Measurements from ENCODE around the gene CACNG3. TPM values are rescaled to one million over a fixed set of nuclear protein-coding genes. Genes with fewer than 3 reads are reported as not detected.

Gene CACNG3
- total RNA-seq, 1 donor from 2014 or later, result not detected

GRCh38 chr16:24360936-24361335 lies 104.8 kb downstream of the CACNG3 start:
- Mint-ChIP-seq H3K9me3 (ENCODE audit: unreplicated experiment) (no peaks in the 10 kb centered on the region), H3K36me3 (ENCODE audit: low read depth, unreplicated experiment) (no peaks in the 10 kb centered on the region), H3K4me1 (ENCODE audit: unreplicated experiment) (no peaks in the 10 kb centered on the region), H3K4me3 (ENCODE audit: unreplicated experiment) (no peak overlapping the region), H3K27me3 (ENCODE audit: unreplicated experiment) (no peaks in the 10 kb centered on the region), H3K27ac (ENCODE audit: unreplicated experiment) (no peak overlapping the region)
- TF ChIP-seq CTCF (IDR thresholded peaks at IDR 0.05; ENCODE audit: unreplicated experiment), result no peak
- no peak for DNase-seq (ENCODE audit: low spot score)

GRCh38 chr16:24364596-24364995 lies 108.5 kb downstream of the CACNG3 start:
- no peaks in the 10 kb centered on the region for H3K4me1 Mint-ChIP-seq (ENCODE audit: unreplicated experiment)
- no peaks in the 10 kb centered on the region for H3K27me3 Mint-ChIP-seq (ENCODE audit: unreplicated experiment)
- no peak overlapping the region for H3K27ac Mint-ChIP-seq (ENCODE audit: unreplicated experiment)
- TF ChIP-seq CTCF (IDR thresholded peaks at IDR 0.05; ENCODE audit: unreplicated experiment), result no peak
- no peaks in the 10 kb centered on the region for H3K9me3 Mint-ChIP-seq (ENCODE audit: unreplicated experiment)
- no peaks in the 10 kb centered on the region for H3K36me3 Mint-ChIP-seq (ENCODE audit: low read depth, unreplicated experiment)
- no peak overlapping the region for H3K4me3 Mint-ChIP-seq (ENCODE audit: unreplicated experiment)
- no peak for DNase-seq (ENCODE audit: low spot score)

- Mint-ChIP-seq H3K27ac (ENCODE audit: unreplicated experiment) (no peak overlapping the region), H3K4me3 (ENCODE audit: unreplicated experiment) (no peak overlapping the region), H3K36me3 (ENCODE audit: low read depth, unreplicated experiment) (no peaks in the 10 kb centered on the region), H3K27me3 (ENCODE audit: unreplicated experiment) (no peaks in the 10 kb centered on the region), H3K4me1 (ENCODE audit: unreplicated experiment) (no peaks in the 10 kb centered on the region), H3K9me3 (ENCODE audit: unreplicated experiment) (no peaks in the 10 kb centered on the region)
- no peak for TF ChIP-seq CTCF (IDR thresholded peaks at IDR 0.05; ENCODE audit: unreplicated experiment)
- DNase-seq (ENCODE audit: low spot score), result no peak
These were observed 111.1 kb downstream of the CACNG3 start for GRCh38 chr16:24367186-24367710.

- H3K36me3 Mint-ChIP-seq (ENCODE audit: low read depth, unreplicated experiment), result peaks cover 7% of the 10 kb centered on the region
- H3K27ac Mint-ChIP-seq (ENCODE audit: unreplicated experiment), result no peak overlapping the region
- H3K4me3 Mint-ChIP-seq (ENCODE audit: unreplicated experiment), result no peak overlapping the region
- no peaks in the 10 kb centered on the region for H3K27me3 Mint-ChIP-seq (ENCODE audit: unreplicated experiment)
- no peak for DNase-seq (ENCODE audit: low spot score)
- H3K9me3 Mint-ChIP-seq (ENCODE audit: unreplicated experiment), result peaks cover 4% of the 10 kb centered on the region
- no peak for TF ChIP-seq CTCF (IDR thresholded peaks at IDR 0.05; ENCODE audit: unreplicated experiment)
- H3K4me1 Mint-ChIP-seq (ENCODE audit: unreplicated experiment), result no peaks in the 10 kb centered on the region
These were observed 116.7 kb downstream of the CACNG3 start for GRCh38 chr16:24372824-24373223.

GRCh38 chr16:24378999-24379398 lies 122.9 kb downstream of the CACNG3 start:
- Mint-ChIP-seq H3K4me1 (ENCODE audit: unreplicated experiment) (peaks cover 13% of the 10 kb centered on the region), H3K27ac (ENCODE audit: unreplicated experiment) (no peak overlapping the region), H3K36me3 (ENCODE audit: low read depth, unreplicated experiment) (peaks cover 20% of the 10 kb centered on the region), H3K9me3 (ENCODE audit: unreplicated experiment) (peaks cover 22% of the 10 kb centered on the region), H3K4me3 (ENCODE audit: unreplicated experiment) (no peak overlapping the region), H3K27me3 (ENCODE audit: unreplicated experiment) (peaks cover 4% of the 10 kb centered on the region)
- no peak for TF ChIP-seq CTCF (IDR thresholded peaks at IDR 0.05; ENCODE audit: unreplicated experiment)
- DNase-seq (ENCODE audit: low spot score), result no peak

Data from endothelial cell (in vitro differentiated cells).